Fibroblast of skin of scalp (primary cell): ENCODE measurements around the gene PLCB3.
A peak's percentile ranks its signal among the peaks of the same experiment; 100 is the strongest.

Source experiments
- DNase-seq: peaks from one replicate; pipeline ENCODE4 v3.0.0-alpha.2; 2013

Gene PLCB3

DNA sequence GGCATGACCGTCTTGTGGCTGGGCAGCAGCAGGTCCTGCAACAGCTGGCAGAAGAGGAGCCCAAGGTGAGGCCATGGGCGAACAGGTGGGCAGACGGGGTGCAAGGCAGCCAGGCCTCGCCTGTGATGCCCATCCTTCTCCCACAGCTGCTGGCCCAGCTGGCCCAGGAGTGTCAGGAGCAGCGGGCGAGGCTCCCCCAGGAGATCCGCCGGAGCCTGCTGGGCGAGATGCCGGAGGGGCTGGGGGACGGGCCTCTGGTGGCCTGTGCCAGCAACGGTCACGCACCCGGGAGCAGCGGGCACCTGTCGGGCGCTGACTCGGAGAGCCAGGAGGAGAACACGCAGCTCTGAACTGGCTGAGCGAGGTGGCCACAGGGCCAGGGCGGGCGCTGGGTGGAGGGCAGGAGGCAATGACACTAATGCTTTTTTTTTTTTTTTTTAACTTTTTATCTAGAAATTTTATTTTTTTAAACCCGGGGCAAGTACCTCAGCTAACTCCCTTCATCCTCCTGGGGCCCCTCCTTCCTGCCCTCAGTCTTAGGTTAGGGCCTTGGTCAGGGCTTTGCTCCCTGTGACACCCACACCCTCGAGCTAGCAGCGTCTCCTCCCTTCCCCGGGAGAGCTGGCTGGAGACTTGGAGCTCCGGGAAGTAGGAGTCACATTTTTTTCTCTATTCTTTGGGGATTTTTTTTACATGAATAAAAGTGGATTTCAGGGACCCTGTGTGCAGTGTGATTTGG, 16.0 kb downstream of the PLCB3 start:
- DNase-seq: no peak

DNA sequence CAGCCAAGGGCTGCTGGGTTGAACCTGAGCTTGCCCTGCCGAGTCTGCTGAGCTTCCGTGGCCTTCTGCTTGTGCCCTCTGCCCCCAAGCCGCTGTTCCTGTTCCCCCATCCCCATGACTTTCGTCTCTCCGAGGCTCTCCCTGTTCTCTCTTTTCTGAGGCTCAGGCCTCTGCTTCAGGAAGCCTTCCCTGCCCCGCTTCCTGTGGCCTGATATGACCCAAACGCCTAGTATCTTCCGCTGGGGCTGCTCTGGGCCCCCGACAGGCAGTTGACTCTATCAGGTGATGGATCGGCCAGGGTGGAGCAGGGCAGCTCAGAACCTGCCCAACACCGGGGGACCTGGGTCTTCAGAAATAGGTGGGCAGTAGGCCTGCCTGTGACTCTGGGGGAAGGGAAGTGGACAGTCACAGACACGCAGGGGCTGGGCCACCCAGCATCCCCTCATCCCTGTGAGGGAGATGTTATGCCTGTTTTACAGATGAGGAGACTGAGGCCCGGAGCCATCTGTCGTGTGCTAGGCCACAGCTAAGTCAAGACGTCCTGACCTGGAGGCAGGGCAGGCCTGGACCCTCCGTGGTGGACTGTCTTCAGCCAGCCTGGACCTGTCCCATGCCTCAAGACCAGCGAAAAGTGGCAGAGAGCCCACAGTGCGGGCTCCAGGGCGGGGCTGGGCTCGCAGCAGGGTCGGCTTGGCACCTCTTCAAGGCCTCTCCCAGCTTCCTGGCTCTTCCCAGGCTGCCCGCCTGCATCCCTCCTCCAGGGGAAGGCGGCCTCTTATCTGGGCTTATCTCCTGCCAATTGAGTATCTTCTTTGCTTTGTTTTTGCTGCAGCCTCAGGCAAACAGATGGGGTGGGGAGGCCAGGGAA, 16.9 kb downstream of the PLCB3 start:
- peak; percentile 46 for DNase-seq

DNA sequence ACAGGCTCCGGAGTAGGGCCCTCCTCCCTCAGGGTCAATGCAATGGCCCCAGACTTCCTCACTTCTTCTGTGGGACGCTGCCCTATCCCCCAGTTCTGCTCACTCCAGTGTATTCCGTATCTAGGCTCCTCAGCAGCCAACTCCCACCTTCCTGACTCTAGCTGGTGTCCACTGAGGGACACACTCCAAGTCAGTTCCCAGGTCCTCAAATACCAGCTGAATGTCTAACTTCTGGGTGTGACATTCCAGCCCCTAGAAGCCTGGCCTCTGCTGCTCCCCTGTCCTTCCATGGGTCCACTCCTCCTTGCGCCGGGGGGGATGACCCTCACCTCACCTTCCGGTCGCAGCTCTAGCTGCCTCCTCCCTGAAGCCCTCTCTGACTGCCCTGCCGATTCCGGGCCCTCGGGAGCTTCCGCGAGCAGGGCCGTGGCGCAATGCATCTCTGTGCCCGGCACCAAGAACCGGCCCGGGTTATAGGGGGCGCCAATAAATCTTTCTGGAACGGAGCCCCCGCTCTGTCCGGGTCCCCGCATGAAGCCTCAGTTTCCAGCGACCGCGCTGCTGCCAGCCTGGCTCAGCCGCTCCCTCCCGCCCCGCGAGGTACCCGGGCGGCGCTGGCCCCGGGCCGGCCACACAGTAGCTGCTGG, 17.7 kb downstream of the PLCB3 start:
- DNase-seq: peak; percentile 46

DNA sequence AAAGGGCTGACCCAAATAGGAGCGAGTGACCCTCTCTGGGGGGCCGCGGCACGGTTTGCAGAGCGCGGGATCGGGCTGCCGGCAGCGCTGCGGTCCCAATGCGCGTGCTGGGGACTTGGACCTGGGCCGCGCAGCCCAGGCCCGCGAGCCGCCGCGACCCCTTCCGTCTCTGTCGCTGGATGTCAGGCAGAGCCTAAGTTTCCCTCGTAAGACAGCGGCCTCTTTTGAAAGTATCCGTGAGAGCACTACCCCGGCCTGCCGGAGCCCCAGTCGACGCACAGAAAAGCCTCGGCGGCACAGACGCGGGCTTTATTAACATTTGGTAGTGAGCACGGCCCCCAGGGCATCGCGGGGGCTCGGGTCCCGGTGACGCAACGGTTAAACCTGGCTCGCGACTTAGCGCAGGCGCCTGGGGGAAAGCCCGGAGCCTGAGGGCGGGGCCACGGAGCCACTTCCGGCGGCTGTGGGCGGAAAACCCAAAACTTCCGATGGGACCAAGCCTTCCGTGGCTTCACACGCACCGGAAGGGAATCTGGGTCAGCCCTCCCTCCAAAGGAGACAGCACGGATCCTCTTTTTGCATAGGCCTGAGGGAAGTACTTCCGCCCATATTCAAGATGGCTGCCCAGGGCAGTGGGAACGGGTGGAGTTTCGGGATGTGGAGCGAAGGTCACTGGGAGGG, 18.4 kb downstream of the PLCB3 start:
- peak; percentile 100 for DNase-seq

DNA sequence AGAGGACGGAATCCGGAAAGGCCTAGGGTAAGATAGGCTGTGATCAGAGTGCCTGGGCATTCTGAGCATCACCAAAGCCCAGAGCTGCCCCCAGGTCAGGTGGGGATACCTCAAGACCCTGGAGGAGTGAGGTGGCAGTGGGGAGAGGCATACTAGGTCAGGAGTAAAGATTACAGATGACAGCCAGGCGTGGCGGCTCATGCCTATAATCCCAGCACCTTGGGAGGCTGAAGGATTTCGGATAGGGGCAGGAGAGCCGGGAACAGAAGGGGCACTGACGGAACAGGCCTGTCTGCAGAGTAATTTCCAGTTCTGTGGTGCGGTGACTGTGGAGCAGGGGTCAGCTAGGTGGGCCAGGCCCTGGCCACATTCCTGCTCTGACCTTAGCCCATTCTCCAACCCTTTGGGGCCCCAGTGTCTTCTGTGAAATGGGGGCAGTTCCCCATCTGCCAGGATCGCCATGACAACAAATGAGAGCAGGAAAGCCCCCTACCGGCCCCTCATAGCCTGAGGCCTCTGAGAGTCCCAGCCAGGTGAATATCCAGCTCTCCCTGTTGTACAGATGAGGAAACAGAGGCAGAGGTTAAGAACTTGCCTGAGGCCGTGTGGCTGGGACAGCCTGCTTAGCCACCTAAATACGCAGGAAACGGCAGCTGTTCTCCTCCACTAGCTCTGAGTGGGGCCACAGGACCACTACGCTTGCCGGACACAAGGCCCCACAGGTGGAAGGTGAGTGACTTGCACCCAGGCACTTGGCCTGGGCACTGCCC, 23.9 kb downstream of the PLCB3 start:
- DNase-seq: no peak

DNA sequence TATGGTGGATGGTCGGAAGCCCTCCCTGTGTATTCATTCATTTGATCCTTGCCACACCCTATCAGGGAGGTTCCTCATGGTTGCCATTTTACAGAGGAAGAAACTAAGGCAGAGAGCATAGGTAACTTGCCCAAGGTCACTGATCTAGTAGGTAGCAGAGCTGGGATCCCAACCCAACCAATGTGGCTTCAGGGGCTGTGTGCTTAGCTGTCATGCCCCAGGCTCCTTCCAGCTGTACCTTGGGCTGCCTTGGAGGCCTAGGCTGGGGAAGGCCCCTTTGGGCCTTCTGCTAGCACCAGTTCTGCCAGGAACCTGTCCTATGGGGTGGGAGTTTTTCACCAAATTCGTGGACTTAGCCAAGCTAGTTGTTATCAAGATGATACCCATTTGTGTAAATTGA, 24.5 kb downstream of the PLCB3 start:
- DNase-seq: no peak

DNA sequence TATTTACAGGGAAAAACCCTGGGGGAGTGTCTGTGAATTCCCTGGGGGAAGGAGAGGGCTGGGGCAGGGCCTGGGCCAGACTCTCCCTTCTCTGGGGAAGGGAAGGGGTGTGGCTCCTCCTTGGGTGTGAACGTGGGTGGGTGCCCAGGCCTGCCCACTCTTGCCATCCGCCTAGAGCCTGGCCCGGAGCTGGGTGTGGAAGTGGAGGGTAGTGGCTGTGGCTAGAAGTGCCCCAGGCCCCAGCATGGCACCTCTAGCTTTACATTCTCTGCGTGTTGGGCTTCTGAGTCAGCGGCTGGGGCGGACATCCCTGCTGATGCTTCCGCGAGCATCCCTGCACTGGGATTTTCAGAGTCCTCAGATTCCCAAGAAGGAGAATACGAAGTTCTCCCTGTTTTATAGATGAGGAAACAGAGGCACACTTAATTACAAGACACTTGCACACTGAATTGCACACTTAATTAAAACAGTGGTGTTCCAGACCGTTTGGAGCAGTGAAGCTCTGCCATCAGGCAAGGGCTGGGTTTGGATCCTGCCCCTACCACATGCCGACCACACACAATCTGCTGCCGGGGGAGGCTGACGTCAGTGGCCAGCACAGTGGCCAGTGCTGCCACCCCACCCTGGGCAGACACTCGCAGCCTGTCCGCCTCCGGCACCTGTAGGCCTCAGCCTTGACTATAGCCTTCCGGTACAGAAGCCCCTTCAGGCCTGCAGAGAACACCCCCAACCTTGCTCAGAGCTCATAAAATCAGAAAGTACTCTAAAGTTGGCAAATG, 25.5 kb downstream of the PLCB3 start:
- DNase-seq: peak; percentile 68

DNA sequence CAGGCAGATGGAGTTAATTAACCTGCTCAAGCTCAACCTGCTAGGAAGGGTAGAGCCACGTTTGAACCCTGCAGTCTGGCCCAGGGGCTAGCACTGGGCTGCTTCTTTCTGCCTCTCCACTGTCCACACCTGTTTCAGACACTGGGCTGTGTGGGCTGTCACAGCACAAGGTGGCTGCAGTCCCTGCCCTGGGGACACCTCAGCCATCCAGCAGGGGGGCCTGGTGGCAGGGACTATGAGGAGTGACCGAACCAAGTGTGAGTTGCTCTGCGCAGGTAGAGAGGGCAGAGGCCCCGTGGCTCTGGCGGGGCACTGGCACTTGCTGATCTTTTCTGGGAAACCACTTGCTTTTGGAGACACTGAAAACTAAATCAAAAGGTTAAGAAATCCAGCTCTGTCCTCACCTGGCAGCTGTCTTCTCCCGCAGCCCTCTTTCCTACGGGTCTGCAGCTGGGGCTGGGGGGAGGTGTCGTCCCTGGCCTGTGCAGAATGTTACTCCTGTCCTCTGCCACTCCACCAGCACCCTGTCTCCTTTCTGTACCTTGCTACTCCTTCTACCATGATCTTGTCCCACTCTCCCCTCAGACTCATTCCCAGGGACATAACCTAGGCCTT, 27.4 kb downstream of the PLCB3 start:
- no peak for DNase-seq

DNA sequence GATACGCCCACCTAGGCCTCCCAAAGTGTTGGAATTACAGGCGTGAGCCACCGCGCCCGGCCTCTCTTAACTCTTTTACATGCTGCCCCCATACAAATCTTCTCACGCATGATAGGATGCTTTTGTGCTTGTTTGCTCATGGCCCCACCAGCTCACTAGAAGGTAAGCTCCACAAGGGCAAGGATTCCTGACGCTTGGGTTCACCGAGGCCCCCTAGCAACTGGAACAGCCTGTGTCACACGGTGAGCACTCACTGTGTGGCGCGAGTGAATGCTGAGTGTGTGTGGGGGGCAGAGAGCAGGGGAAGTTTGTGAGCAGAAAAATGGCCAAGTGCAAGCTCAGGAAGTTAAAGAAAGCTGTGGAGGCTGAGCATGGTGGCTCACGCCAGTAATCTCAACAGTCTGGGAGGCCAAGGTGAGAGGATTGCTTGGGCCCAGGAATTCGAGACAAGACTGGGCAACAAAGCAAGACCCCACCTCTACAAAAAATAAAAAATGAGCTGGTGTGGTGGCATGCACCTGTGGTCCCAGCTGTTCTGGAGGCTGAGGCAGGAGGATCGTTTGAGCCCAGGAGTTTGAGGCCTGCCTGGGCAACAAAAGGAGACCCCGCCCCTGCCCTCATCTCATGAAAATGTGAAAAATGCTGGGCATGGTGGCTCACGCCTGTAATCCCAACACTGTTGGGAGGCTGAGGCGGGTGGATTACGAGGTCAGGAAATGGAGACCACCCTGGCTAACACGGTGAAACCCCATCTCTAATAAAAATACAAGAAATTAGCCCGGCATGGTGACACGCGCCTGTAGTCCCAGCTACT, 30.8 kb downstream of the PLCB3 start:
- no peak for DNase-seq

DNA sequence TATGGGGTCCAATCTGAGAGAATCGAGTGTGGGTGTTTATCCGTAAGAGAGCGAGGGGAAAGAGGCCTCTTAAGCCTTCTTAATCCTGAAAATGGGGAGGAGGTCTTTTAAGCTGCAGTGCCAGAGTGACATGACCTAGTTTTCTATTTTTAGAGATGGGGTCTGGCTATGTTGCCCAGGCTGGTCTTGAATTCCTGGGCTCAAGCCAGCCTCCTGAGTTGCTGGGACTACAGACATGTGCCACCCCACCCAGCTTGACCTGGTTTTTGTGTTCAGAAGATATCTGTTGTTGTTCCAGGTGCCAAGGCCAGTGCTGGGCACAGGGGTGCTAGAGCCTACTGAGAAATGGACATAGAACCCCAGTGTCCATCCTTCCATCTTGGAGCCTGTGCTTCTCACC, 31.8 kb downstream of the PLCB3 start:
- no peak for DNase-seq

DNA sequence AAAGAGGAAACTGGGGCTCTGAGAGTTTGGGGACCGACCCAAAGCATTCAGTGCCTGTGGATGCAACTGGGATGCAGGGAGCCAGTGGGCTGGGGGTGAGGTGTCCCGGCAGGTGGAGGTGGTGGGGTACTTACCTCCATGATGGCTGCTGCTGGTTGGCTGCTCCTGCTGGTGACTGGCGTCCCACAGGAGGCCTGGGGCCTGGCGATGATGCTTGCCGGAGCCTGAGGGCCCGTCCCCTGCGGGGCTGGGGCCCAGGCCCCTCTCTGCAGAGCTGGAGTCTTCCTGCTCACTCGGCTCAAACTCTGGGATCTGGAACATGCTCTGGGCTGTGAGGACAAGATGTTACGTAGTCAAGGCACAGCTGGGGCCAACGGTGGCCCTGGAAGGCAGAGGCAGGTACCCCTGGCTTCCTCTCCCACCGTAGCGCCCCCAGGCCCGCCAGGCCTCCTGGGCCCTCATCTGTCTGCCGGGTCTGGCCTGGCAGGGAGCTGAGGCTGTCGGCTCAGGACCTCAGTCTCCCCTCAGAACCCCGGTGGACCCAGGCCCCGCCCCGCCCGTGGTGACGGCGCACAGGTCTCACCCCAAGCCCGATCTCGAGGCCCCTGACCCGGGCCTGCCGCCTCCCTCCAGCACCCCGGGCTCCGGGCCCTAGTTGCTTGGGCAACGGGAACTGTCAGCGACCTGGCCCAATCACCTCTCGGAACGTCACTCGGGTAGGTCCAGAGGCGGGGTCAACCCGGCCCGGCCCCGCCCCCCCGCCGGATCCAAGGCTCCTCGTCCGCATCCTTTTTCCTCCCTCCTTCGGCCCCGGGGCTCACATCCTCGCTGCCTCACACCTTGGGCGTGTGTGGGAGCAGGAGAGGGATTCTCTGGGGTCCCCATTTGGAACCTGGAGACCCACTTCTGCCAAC, 33.0 kb downstream of the PLCB3 start, which contains the start of gene BAD:
BAD (minus strand) TSS at position 618 of the 914 bp plus-strand sequence; CDS start at position 321, 297 bp downstream.
- DNase-seq: peak; percentile 92

DNA sequence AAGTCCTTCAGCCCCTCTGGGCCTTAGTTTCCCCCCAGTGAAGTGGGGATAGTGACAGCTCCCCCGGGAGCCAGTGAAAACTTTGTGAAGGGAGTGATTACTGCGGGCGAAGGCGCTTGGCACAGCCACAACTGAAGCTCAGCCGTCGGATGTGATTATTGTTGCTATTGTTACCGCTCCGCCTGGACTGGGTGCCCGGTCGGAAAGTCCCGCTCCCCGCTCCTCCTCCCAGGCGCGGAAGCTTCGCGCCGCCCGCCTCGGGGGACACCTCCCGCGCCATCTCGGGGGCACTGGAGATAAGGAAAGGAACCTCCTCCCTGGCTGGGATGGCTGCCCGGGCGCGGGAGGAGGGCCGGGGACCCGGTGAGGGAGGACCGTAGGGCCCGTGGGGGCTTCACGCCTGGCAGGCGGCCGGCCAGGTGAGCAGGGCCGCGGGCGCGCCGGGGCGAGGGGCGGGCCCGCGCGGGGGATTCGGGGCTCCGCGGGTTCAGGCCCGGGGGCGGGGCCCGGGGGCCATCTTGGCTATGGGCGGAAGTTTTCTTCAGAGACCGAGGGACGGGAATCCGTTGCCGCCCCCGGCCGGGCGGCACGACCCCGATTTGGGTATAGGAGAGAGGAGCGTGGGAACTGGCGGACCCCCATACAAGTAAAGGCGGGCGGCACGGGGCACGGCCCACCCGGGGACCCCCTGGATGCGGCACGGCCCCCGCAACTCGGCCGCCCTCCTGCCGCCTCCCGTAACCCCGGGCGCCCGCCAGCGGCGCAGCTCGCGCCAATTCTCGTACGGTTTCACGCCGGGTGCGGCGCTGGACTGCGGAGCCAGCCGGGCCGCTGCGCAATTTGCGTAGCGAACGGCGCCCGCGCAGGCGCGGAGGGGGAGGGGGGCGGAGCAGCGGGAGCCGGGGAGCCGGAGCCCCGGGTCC, 33.9 kb downstream of the PLCB3 start, which contains the start of gene GPR137:
GPR137 (plus strand) TSS at position 887 of the 923 bp plus-strand sequence. CDS start 677 bp downstream, outside the sequence.
- DNase-seq: peak; percentile 70

DNA sequence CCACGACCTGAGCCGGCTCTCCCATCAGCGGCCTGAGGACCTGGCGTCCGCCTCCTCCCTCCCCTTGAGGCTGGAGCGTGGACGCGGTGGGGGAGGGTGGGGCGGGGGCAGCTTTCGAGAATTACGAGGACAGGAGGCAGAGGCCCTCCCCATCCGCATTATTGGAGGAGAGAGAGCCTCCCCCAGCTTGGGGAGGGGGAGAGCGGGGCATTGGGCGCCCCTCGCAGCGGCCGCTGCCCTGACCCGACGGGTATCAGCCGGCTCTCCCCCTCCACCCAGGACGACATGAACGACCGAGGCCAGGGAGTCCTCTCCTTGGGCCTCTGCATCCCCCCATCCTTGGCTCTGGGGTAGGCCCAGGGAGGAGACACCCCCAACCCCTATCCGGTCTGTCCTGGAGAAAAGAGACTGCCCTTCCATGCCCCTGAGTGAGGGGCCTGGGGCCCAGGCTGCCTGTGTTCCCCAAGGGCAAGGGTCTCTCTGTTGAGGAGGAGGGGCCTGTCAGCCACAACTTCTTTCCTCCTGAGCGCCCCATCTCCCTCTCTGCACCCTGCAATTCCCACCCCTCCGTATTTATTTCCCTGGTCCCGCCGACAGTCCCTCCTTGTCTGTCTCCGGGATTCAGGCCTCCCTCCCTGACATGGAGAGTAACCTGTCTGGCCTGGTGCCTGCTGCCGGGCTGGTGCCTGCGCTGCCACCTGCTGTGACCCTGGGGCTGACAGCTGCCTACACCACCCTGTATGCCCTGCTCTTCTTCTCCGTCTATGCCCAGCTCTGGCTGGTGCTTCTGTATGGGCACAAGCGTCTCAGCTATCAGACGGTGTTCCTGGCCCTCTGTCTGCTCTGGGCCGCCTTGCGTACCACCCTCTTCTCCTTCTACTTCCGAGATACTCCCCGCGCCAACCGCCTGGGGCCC, 34.8 kb downstream of the PLCB3 start:
- no peak for DNase-seq

DNA sequence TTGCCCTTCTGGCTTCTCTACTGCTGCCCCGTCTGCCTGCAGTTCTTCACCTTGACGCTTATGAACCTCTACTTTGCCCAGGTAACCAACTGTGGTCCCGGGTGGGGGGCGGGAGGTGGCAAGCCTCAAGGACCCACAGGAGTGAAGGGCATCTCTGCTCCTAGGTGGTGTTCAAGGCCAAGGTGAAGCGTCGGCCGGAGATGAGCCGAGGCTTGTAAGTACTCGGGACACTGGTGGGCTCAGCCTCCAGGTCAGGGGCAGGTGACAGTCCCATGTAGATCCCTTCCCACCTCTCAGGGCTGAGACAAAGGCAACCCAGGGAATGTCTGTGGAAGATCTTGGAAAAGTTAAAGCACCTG, 35.5 kb downstream of the PLCB3 start:
- DNase-seq: no peak

DNA sequence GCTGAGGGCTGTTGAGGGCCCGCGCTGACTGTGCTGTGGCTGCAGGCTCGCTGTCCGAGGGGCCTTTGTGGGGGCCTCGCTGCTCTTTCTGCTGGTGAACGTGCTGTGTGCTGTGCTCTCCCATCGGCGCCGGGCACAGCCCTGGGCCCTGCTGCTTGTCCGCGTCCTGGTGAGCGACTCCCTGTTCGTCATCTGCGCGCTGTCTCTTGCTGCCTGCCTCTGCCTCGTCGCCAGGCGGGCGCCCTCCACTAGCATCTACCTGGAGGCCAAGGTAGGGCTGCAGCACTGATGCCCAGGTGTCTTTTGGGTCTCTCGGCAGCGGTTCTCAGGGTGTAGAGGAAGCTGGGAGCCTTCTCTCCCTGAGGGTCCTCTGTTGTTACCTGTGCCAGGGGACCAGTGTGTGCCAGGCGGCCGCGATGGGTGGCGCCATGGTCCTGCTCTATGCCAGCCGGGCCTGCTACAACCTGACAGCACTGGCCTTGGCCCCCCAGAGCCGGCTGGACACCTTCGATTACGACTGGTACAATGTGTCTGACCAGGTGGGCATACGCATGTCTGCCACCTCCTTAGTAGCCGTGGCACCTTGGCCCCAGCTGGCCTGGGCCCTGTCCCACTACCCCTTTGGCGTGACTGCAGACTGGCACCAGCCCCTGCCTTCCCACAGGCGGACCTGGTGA, 36.5 kb downstream of the PLCB3 start:
- no peak for DNase-seq

DNA sequence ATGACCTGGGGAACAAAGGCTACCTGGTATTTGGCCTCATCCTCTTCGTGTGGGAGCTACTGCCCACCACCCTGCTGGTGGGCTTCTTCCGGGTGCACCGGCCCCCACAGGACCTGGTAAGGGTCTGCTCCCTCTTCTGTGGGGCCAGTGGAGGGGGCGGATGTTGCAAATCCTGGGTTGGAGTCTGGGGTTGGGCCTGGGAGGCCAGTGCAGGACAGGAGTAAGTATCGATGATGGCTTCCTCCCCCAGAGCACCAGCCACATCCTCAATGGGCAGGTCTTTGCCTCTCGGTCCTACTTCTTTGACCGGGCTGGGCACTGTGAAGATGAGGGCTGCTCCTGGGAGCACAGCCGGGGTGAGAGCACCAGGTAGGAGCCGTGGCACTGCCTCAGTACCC, 37.0 kb downstream of the PLCB3 start:
- no peak for DNase-seq
